Cardiac fibroblast (primary cell): ENCODE measurements around the gene TNNT1.

Experiments used
- DNase-seq, 2 donors: peaks; one replicate each; pipeline versions ENCODE4 v3.0.0 to v3.0.0-alpha.2; 2010; ENCODE audit warnings: low read depth in 2 of 2
- H3K4me3 ChIP-seq, 2 donors: replicated peaks in 1 of 2; 1 replicate in 1 of 2; 2 replicates in 1 of 2; pipeline ENCODE4 v1.5.1; 2011; ENCODE audit warnings: low read depth in 2 of 2, low read length in 2 of 2, mild to moderate bottlenecking in 2 of 2, moderate library complexity in 1 of 2
- TF ChIP-seq, protein P1 (sequence below): IDR thresholded peaks from one replicate; pipeline ENCODE4 v1.5.1; 2011; ENCODE audit warnings: low read depth, mild to moderate bottlenecking, low read length, inconsistent platforms

Gene TNNT1

DNA sequence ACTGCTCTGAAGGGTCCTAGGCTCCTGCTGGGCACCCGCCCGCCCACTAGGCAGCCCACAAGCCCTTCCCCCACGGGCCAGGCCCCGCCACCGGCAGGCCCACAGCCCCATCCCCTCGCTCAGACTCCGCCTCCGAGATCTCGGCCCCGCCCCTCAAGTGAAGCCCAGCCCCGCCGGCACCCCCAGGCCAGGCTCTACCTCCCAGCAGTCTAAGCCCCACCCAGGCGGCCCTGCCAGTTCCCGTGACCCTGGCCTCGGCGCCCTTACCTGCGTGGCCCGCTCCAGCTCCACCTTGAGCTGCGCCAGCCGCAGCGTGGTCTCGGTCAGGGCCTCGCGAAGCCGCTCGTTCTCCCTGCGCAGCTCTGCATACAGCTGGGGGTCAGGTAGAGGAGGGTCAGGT lies 57.1 kb downstream of the TNNT1 start:
- DNase-seq = no peak
- no peak overlapping the region for H3K4me3 ChIP-seq
- TF ChIP-seq, protein P1, sequence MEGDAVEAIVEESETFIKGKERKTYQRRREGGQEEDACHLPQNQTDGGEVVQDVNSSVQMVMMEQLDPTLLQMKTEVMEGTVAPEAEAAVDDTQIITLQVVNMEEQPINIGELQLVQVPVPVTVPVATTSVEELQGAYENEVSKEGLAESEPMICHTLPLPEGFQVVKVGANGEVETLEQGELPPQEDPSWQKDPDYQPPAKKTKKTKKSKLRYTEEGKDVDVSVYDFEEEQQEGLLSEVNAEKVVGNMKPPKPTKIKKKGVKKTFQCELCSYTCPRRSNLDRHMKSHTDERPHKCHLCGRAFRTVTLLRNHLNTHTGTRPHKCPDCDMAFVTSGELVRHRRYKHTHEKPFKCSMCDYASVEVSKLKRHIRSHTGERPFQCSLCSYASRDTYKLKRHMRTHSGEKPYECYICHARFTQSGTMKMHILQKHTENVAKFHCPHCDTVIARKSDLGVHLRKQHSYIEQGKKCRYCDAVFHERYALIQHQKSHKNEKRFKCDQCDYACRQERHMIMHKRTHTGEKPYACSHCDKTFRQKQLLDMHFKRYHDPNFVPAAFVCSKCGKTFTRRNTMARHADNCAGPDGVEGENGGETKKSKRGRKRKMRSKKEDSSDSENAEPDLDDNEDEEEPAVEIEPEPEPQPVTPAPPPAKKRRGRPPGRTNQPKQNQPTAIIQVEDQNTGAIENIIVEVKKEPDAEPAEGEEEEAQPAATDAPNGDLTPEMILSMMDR = no peak

DNA sequence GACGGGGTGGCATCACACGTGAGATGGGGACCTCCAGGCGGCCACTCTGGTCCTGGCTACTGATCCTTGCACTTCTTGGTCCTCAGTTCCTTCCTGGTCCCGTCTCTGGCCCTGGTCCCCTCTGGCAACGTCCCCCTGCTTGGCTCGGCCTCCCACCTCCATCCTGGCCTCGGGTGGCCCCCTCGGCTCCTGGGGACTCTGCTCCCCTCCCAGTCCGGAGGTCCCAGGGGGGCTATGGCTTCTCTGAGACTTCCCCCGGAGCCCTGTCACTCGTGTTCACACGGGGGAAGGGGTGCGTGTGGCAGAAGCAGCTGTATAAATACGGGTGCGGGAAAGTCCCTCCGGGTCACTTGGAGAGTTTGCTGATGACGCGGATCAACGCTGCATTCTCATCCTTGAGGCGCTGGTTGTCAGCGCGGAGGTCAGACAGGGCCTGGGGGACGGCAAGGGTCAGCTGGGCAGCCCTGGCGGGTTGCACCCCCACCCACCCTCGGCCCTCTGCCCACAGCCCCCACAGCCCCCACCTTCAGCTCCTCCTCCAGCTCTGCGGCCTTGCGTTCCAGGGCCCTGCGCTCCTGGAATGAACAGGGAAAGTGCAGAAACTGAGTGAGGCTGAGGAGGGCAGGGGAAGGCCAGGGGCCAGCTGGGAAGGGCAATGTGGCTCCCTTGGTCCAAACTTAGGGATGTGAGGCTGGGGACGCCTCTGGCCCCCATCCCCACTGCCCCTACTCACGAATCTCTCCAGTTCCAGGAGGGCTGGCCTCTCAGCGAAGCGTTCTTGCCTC lies 57.7 kb downstream of the TNNT1 start:
- DNase-seq = no peak
- TF ChIP-seq, protein P1 = no peak
- no peak overlapping the region for H3K4me3 ChIP-seq

DNA sequence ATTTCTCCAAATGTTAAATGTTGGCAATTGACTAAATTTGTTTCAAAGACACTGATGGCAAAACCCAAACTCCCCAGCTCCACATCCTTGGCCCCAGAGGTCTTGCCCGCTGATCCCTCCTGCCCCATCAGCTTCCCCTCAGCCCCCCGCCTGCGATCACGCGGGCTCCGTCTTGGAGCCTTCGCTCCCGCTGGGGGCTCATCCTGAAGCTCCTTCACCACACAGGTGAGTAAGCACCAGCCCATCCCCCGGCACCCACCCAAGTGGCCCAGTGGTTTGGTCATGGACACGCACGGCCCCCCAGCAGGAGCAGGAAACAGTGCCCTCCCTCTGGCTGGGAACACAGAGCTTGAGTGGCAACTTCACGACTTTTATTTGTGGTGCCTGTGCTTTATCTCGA lies 58.4 kb downstream of the TNNT1 start:
- H3K4me3 ChIP-seq = no peak overlapping the region
- TF ChIP-seq, protein P1 = no peak
- no peak for DNase-seq

DNA sequence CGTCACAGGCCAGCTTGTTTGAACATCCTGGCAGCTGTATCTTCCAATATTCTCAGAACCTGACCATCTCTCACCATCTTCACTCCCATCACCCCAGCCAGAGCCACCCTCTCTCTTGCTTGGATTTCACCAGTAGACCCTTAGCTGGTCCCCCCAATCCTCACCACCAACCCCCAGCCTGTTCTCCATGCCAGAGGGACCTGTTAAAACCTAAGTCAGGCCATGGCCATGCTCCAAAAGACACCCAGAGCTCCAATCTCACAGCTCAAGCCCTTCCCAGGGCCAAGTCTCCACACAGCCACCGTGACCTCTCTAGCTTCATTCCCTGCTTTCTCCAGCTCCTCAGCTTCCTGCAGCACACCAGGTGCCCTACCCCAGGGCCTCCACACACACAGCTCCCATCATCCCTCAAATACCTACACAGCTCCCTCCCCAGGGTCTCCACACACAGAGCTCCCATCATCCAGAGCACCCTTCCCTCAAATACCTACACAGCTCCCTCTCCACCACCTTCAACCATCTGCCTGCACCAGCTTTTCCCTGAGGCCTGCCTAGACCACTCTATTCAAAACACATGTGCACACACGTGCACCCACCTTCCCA lies 59.6 kb downstream of the TNNT1 start:
- TF ChIP-seq, protein P1 = no peak
- H3K4me3 ChIP-seq = no peak overlapping the region
- no peak for DNase-seq

DNA sequence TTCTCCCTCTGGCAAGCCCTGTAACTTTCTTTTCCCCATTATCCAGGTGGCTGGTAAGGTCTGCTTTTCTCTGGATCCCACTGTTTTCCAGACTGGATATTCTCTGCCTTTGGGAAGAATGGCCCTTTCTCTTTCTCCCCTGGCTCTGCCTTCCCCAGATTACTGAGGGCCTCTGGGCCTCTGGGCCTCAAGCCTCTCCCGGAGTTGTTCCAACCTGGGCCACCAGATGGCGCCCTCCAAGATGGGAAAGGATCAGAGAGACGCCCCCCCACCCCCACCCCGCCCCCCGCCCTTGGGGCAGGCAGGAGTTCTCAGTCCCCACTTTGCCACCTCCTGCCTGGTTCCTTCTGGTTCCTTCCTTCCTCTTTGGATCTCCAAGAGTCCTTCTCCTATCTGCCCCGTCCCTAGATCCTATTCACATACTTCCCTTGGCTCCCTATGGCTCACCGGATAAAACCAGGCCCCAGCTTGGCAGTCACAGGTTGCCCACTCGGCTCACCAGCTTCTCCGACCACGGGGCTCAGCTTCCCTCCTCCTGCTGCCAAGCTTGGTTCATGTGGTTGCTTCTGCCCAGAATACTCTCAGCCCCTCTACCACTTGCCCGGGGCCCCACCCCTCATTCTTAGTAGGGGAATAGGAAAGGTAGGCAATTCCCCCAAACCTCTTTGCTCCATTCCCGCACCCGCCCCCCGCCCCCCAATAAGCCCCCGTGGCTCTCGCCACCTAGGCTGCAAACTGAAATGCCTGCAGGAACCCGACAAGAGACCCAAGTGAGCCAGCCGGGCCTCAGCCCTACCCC lies 60.3 kb downstream of the TNNT1 start:
- H3K4me3 ChIP-seq = no peak overlapping the region
- peak; percentile 71 to 73 for DNase-seq
- TF ChIP-seq, protein P1 = peak; percentile 63

DNA sequence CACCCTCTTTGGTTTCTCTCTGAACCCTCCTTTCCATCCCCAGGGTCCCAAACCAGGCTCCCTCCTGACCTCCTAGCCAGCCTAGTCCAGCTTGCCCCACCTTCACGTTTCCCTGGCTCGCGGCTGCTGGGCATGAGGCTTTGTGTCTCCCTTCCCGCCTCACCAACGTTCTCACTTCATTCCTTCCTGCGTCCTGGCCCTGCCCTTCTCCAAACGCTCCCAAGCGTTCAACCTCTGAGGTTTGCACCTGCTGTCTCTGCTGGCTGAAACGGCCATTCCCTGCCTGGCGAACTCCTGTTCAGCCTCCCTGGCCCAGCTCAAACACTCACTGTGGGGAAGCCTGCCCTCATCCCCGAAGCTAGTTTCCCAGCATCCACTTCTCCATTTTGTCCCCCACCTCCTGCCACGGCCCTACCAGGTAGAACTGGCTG lies 61.0 kb downstream of the TNNT1 start:
- H3K4me3 ChIP-seq = peak overlapping the region; percentile 54 to 62
- no peak for DNase-seq
- TF ChIP-seq, protein P1 = no peak
